Measurements from ENCODE around the gene PJA1.

PJA1 gene

GRCh38 chrX:69155786-69156520, 9.3 kb downstream of the PJA1 start:
- TF ChIP-seq Cebpa-rat (IDR thresholded peaks at IDR 0.05), result no peak
- H3K4me3 ChIP-seq, result no peak overlapping the region
- H3K9me3 ChIP-seq, result no peaks in the 10 kb centered on the region
- no peak overlapping the region for H3K9ac ChIP-seq
- no peak overlapping the region for H3K27ac ChIP-seq
- H3K4me1 ChIP-seq, result peaks cover 10% of the 10 kb centered on the region
- no peak overlapping the region for H3K4me2 ChIP-seq
- H3K36me3 ChIP-seq, result no peaks in the 10 kb centered on the region
- peaks cover 96% of the 10 kb centered on the region for H3K27me3 ChIP-seq
- H4K20me1 ChIP-seq, result peaks cover 31% of the 10 kb centered on the region

GRCh38 chrX:69154051-69154450, 11.2 kb downstream of the PJA1 start:
- H3K27ac ChIP-seq, result no peak overlapping the region
- H3K4me3 ChIP-seq, result no peak overlapping the region
- H3K9ac ChIP-seq, result no peak overlapping the region
- H3K36me3 ChIP-seq, result no peaks in the 10 kb centered on the region
- peaks cover 92% of the 10 kb centered on the region for H3K27me3 ChIP-seq
- peaks cover 15% of the 10 kb centered on the region for H4K20me1 ChIP-seq
- no peak overlapping the region for H3K4me2 ChIP-seq
- no peak for TF ChIP-seq Cebpa-rat (IDR thresholded peaks at IDR 0.05)
- H3K9me3 ChIP-seq, result no peaks in the 10 kb centered on the region
- H3K4me1 ChIP-seq, result peaks cover 10% of the 10 kb centered on the region

- Histone ChIP-seq H3K9ac (no peak overlapping the region), H3K4me1 (peaks cover 6% of the 10 kb centered on the region; the same call in 1 of the 2 replicates), H3K27ac (no peak overlapping the region)
These were observed 12.1 kb downstream of the PJA1 start for GRCh38 chrX:69153060-69153730.

GRCh38 chrX:69152417-69152841, 12.8 kb downstream of the PJA1 start:
- no peak overlapping the region for H3K4me3 ChIP-seq
- H3K9ac ChIP-seq, result no peak overlapping the region
- H3K27ac ChIP-seq, result no peak overlapping the region
- H4K20me1 ChIP-seq, result peaks cover under 1% of the 10 kb centered on the region; the same call in 1 of the 2 replicates
- no peaks in the 10 kb centered on the region for H3K36me3 ChIP-seq
- no peak for TF ChIP-seq Cebpa-rat (IDR thresholded peaks at IDR 0.05)
- peaks cover 6% of the 10 kb centered on the region; the same call in 1 of the 2 replicates for H3K4me1 ChIP-seq
- peak overlapping the region; percentile 18; the same call in 1 of the 2 replicates for H3K4me2 ChIP-seq
- H3K9me3 ChIP-seq, result no peaks in the 10 kb centered on the region
- H3K27me3 ChIP-seq, result peaks cover 88% of the 10 kb centered on the region

More at GRCh38 chrX:69153060-69153730, 12.1 kb downstream of the PJA1 start:
- Histone ChIP-seq H3K27me3 (peaks cover 91% of the 10 kb centered on the region), H4K20me1 (peaks cover 8% of the 10 kb centered on the region; the same call in 1 of the 2 replicates), H3K36me3 (no peaks in the 10 kb centered on the region), H3K9me3 (no peaks in the 10 kb centered on the region), H3K4me3 (no peak overlapping the region), H3K4me2 (no peak overlapping the region)
- TF ChIP-seq Cebpa-rat (IDR thresholded peaks at IDR 0.05), result no peak

- Histone ChIP-seq H3K27ac (no peak overlapping the region), H3K9me3 (no peaks in the 10 kb centered on the region), H3K4me1 (peaks cover 6% of the 10 kb centered on the region; the same call in 1 of the 2 replicates), H3K27me3 (peaks cover 88% of the 10 kb centered on the region), H3K36me3 (no peaks in the 10 kb centered on the region), H3K4me2 (no peak overlapping the region; the same call in 1 of the 2 replicates), H4K20me1 (no peaks in the 10 kb centered on the region; the same call in 1 of the 2 replicates), H3K9ac (no peak overlapping the region), H3K4me3 (no peak overlapping the region)
- no peak for TF ChIP-seq Cebpa-rat (IDR thresholded peaks at IDR 0.05)
These were observed 13.4 kb downstream of the PJA1 start for GRCh38 chrX:69151866-69152284.

DNA sequence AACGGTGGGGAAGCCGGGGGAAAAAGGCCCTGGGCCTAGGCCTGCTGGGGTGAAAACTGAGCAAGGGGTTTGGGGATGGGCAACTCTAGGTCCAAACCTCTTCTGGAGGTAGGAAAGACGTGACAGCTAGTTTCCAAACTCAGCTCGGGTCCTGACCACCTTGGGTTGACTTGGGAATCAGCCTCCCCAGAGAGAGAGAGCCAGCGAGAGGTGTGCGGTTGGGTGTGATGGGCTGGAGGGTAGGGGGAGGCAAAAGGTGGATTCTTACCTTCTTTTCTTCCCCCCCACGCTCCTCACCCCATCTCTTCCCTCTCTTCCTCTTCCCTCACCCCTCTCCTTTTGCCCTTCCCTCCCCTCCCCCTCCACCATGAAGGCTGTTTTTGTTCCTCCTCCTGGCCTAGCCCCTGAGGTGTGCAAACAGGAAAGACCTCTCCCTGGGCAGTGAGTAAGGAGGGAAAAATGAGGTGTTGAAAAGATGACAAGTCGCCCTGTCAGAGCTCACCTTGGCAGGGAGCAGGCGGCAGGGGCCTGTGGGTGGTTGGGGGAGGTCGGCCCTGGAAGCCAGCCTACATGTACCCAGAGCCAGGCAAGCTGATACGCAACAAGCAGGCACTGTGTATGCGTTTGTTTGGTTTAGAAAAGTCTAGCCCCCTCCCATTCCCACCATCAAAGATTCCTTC, 14.8 kb downstream of the PJA1 start:
- Histone ChIP-seq H3K4me3 (no peak overlapping the region), H3K4me2 (no peak overlapping the region), H3K4me1 (peaks cover 6% of the 10 kb centered on the region; the same call in 1 of the 2 replicates), H3K9ac (no peak overlapping the region), H3K27me3 (peaks cover 85% of the 10 kb centered on the region), H3K27ac (no peak overlapping the region), H3K36me3 (no peaks in the 10 kb centered on the region), H3K9me3 (no peaks in the 10 kb centered on the region), H4K20me1 (no peaks in the 10 kb centered on the region; the same call in 1 of the 2 replicates)
- TF ChIP-seq Cebpa-rat (IDR thresholded peaks at IDR 0.05), result no peak

DNA sequence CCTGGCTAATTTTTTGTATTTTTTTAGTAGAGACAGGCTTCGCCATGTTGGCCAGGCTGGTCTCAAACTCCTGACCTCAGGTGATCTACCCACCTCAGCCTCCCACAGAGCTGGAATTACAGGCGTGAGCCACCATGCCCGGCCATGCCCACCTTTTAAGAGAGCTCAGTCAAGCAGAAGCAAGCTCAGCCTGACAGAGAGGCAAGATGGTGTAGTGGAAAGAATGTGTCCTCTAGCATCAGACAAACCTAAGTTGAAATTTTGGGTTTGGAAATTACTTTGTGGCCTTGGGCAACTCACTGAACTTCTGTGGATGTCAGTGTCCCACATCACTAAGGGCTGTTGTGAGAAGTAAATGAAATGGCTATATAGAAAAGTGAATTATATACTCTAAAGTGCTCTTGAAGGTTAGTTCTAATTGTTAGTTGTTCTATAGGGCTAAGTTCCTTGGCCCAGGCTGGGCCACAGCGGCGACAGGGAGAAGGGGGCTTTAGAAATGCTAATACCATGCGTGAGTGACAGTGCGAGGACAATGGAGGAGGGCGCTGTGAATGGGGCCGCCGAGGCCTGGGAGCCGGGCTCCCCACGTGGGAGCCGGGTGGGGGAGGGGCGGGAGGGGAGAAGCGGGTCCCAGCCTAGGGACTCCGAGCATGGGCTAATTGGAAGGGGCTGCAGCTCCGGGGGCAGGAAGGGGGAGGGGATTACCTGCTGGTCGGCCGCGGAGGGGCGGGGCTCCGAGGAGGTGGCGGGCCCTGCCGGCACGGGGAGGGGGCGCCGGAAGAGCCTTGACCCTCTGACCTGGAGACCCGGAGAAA, 15.6 kb downstream of the PJA1 start:
- H3K27ac ChIP-seq, result no peak overlapping the region
- no peak for TF ChIP-seq Cebpa-rat (IDR thresholded peaks at IDR 0.05)
- no peak overlapping the region for H3K9ac ChIP-seq

GRCh38 chrX:69148946-69149345, 16.3 kb downstream of the PJA1 start:
- Histone ChIP-seq H3K9ac (no peak overlapping the region), H3K27ac (no peak overlapping the region), H3K4me1 (peaks cover 6% of the 10 kb centered on the region; the same call in 1 of the 2 replicates), H3K4me3 (no peak overlapping the region), H4K20me1 (no peaks in the 10 kb centered on the region; the same call in 1 of the 2 replicates), H3K9me3 (no peaks in the 10 kb centered on the region), H3K27me3 (peaks cover 78% of the 10 kb centered on the region), H3K4me2 (no peak overlapping the region), H3K36me3 (no peaks in the 10 kb centered on the region)
- TF ChIP-seq Cebpa-rat (IDR thresholded peaks at IDR 0.05), result no peak

More for the DNA sequence above, 15.6 kb downstream of the PJA1 start:
- H3K4me1 ChIP-seq, result peaks cover 6% of the 10 kb centered on the region; the same call in 1 of the 2 replicates
- H3K27me3 ChIP-seq, result peaks cover 84% of the 10 kb centered on the region
- no peak overlapping the region for H3K4me3 ChIP-seq
- no peaks in the 10 kb centered on the region for H3K9me3 ChIP-seq
- no peaks in the 10 kb centered on the region; the same call in 1 of the 2 replicates for H4K20me1 ChIP-seq
- H3K4me2 ChIP-seq, result no peak overlapping the region
- H3K36me3 ChIP-seq, result no peaks in the 10 kb centered on the region

GRCh38 chrX:69146739-69147138, 18.5 kb downstream of the PJA1 start:
- Histone ChIP-seq H3K27ac (no peak overlapping the region), H3K9me3 (no peaks in the 10 kb centered on the region)

More at GRCh38 chrX:69146739-69147138, 18.5 kb downstream of the PJA1 start:
- no peak overlapping the region for H3K4me2 ChIP-seq
- H3K9ac ChIP-seq, result no peak overlapping the region
- H3K4me3 ChIP-seq, result no peak overlapping the region
- no peaks in the 10 kb centered on the region for H3K4me1 ChIP-seq
- no peaks in the 10 kb centered on the region; the same call in 1 of the 2 replicates for H4K20me1 ChIP-seq
- TF ChIP-seq Cebpa-rat (IDR thresholded peaks at IDR 0.05), result no peak
- peaks cover 76% of the 10 kb centered on the region for H3K27me3 ChIP-seq
- H3K36me3 ChIP-seq, result no peaks in the 10 kb centered on the region
